ENCODE data around the gene SNRPD3.

The SNRPD3 gene

DNA sequence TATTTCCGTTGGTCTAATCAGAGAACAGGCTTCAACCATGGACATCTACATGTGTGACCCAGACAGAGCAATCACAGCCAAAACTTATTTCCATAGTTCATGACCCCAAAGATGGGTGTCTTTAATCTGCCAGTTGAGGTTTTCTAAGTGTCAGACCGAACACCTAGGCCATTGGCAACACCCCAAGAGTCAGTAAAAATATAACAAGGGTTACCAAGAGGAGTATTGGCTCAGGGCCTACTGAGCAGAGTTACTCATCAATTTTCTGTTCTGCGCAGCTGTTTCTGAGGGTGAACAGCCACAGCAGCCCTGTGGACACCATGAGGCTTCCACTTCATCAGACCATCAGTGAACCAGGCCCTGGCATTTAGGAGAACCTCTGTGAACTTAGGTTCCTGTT is 19.7 kb upstream of the SNRPD3 start:
- TF ChIP-seq, protein P1, sequence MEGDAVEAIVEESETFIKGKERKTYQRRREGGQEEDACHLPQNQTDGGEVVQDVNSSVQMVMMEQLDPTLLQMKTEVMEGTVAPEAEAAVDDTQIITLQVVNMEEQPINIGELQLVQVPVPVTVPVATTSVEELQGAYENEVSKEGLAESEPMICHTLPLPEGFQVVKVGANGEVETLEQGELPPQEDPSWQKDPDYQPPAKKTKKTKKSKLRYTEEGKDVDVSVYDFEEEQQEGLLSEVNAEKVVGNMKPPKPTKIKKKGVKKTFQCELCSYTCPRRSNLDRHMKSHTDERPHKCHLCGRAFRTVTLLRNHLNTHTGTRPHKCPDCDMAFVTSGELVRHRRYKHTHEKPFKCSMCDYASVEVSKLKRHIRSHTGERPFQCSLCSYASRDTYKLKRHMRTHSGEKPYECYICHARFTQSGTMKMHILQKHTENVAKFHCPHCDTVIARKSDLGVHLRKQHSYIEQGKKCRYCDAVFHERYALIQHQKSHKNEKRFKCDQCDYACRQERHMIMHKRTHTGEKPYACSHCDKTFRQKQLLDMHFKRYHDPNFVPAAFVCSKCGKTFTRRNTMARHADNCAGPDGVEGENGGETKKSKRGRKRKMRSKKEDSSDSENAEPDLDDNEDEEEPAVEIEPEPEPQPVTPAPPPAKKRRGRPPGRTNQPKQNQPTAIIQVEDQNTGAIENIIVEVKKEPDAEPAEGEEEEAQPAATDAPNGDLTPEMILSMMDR (IDR thresholded peaks at IDR 0.05) = no peak
- no peak for TF ChIP-seq ZFX (IDR thresholded peaks at IDR 0.05; ENCODE audit: borderline replicate concordance)
- no peak overlapping the region for H3K27ac ChIP-seq

DNA sequence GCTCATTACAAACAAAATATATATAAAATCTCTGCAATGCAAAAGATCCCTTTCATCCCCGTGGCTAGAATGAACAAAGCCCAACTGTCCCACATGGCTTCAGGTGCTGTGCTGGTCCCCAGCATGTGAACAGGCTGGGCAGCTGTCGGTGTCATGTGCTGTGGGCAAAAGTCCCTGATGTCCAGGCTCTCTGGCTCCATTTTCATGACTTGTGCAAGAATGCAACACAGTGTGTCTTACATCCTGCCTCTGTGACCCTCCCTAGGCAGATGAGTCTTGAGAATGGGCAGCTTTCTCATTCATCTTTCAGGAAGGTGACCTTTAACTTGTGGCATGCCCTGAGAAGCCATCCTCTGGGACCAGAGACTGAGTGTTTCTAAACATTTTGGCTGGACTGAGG is 15.3 kb upstream of the SNRPD3 start:
- TF ChIP-seq, protein P1 (IDR thresholded peaks at IDR 0.05) = no peak
- no peak for TF ChIP-seq ZFX (IDR thresholded peaks at IDR 0.05; ENCODE audit: borderline replicate concordance)
- H3K27ac ChIP-seq = no peak overlapping the region

DNA sequence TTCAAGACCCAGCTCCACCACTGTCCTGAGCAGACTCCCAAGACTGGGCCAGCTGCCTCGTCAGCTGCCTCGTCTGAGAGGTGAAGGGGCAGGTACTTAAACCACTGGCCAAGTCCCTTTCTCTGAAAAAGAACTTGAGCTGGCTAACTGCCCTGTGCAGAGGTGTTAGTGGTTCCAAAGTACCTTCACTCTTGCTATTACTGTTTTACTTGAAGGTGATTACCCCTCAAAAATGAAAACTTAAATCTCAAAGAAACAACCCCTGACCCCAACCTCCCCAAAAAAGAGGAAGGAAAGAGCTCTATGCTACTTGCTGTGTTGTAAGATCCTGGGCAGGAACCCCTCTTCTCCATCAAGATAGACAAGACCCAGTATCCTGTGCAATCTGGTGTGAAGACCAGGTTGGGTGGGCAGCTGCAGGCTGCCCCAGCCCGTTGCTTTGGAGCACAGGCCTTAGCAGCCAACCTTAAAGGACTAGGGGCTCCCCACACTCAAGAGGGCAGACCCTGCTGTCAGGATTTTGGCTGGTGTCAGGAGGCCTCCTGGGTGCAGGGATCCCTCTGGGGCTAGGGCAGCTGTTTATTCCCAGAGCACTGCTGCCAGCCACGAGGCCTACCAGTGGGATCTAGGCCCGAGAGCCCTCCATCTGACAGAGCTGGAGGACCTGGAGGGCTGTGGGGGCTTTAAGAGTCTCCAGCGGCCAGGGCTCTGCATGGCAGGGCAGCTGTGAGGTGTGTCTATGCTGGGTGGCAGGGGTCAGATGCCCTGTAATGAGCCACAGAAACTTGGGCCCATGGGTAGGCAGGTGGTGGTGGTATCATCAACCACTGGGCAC is 13.9 kb upstream of the SNRPD3 start:
- no peak overlapping the region for H3K27ac ChIP-seq

DNA sequence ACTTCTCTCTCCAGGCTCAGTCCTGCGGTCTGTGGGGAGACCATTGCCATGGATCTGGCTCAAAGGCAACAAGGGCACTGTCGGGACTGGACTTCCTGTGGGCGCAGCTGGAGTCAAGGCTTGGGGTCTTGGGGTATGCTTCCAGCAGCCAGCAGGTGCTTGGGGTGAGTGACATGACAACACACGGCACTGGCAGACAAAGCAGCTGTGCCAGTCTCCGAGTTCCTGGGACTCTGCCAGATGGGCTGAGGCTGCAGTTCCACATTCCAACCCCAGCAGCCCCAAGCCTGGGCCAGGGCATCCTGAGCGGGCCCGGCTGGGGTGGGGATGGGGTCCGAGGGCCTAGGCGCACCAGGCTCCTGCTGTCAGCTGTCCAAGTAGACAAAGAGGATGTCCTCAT is 13.2 kb upstream of the SNRPD3 start:
- no peak overlapping the region for H3K27ac ChIP-seq
- TF ChIP-seq, protein P1 (IDR thresholded peaks at IDR 0.05) = no peak
- TF ChIP-seq ZFX (IDR thresholded peaks at IDR 0.05; ENCODE audit: borderline replicate concordance) = no peak

More for the DNA sequence above, 13.9 kb upstream of the SNRPD3 start:
- TF ChIP-seq, protein P1 (IDR thresholded peaks at IDR 0.05) = no peak
- TF ChIP-seq ZFX (IDR thresholded peaks at IDR 0.05; ENCODE audit: borderline replicate concordance) = no peak

DNA sequence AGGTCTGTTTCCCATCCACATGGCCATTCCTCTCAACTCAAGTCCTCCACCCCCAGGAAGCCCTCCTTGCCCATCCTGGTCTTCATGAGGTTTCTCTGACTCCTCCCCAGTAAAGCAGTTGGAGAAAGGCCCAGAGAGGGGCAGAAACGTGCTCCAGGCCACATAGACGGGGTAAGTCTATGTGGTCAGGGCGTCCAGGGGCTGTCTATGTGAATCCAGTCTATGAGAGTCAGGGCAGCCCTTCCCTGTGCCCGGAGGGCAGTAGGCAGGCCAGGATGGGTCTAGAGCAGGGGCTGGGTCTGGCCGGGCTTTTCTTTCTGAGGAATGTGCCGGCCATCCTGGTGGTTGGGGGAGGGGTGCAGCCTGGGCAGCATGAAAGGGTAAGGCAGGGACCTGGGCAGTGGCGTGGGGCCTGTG is 12.6 kb upstream of the SNRPD3 start:
- TF ChIP-seq, protein P1 (IDR thresholded peaks at IDR 0.05) = no peak
- TF ChIP-seq ZFX (IDR thresholded peaks at IDR 0.05; ENCODE audit: borderline replicate concordance) = no peak
- no peak overlapping the region for H3K27ac ChIP-seq

DNA sequence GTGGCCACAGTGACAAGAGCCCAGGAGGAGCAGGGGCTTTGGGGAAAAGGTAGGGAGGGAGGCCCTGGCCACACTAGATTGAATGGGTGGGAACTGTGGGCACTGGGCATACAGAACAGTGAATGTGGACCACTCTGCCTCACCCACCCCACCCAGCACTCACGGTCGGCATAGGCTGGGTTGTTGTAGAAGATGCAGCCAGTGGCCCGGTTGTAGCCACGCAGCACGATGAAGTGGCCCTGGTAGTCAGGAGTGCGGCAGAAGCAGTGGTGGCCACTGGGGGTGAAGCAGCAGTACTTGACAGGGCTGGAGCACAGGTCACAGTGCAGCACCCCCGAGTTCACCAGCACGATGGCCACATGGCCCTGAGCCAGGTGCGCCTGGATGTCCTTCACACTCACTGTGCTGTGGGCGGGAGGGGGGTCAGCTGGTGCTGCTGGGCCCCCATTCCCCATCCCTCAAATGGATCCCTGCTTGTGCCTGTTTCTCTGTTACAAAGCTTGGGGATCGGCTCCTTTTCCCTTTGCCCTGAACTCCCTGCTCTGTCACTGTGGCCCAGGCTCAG is 12.0 kb upstream of the SNRPD3 start:
- no peak overlapping the region for H3K27ac ChIP-seq
- no peak for TF ChIP-seq ZFX (IDR thresholded peaks at IDR 0.05; ENCODE audit: borderline replicate concordance)
- TF ChIP-seq, protein P1 (IDR thresholded peaks at IDR 0.05) = no peak

DNA sequence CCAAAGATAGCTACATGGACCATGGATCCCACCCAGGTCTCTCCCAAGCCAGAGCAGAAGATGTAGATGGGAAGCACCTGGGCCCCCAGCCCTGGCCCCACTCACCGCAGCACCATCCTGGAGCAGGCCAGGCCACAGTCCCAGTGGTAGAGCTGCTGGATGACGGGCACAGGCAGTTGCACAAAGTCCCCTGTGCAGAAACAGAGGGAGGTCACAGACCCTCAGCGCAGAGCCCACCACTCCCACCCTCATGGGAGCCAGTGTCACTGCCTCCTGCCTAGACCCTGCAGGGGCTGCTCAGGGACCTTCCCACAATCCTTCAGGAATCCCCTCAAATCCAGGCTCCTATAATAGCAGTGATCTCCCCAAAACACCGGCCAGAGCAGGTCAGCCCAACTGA is 7.0 kb upstream of the SNRPD3 start:
- H3K27ac ChIP-seq = no peak overlapping the region
- no peak for TF ChIP-seq ZFX (IDR thresholded peaks at IDR 0.05; ENCODE audit: borderline replicate concordance)

Data from 22Rv1 (cell line).